HL-60 (cell line): ENCODE results near the gene AIF1L.

ENCODE experiments used
- DNase-seq, 2 experiments: peaks; one replicate each; pipeline ENCODE4 v3.0.0-alpha.2; 2010 to 2020; ENCODE audit warnings: low read depth in 1 of 2, low spot score in 1 of 2
- H3K27ac ChIP-seq: fragments of 250-450 bp; sonication (Bioruptor Pico); replicated peaks from 2 replicates; pipeline ENCODE4 v1.5.1; 2020; ENCODE audit warnings: mild to moderate bottlenecking, moderate library complexity
- H3K27me3 ChIP-seq: fragments of 250-450 bp; sonication (Bioruptor Pico); 2 replicates; pipeline ENCODE4 v1.5.1; 2021; ENCODE audit warnings: mild to moderate bottlenecking, moderate library complexity; ENCODE audit not compliant: insufficient read depth, poor library complexity, severe bottlenecking
- H3K4me3 ChIP-seq: replicated peaks from 2 replicates; pipeline ENCODE4 v1.5.1; 2011; ENCODE audit warnings: mild to moderate bottlenecking, control low read depth, low read length; ENCODE audit not compliant: insufficient read depth
- CTCF ChIP-seq: IDR thresholded peaks from one replicate; pipeline ENCODE4 v1.5.1; 2011; ENCODE audit warnings: low read length, control low read depth, inconsistent platforms; ENCODE audit not compliant: insufficient read depth
- GABPA ChIP-seq: IDR thresholded peaks from 2 replicates; pipeline ENCODE4 v1.6.1; 2012; ENCODE audit warnings: low read depth
- POLR2AphosphoS5 ChIP-seq: IDR thresholded peaks from 2 replicates; pipeline ENCODE4 v1.6.1; 2012; ENCODE audit warnings: low read depth
- REST ChIP-seq: IDR thresholded peaks from 2 replicates; pipeline ENCODE4 v1.6.1; 2012; ENCODE audit warnings: low read depth; ENCODE audit not compliant: insufficient replicate concordance
- SPI1 ChIP-seq: IDR thresholded peaks from 2 replicates; pipeline ENCODE4 v1.6.1; 2012; ENCODE audit warnings: low read depth, mild to moderate bottlenecking, borderline replicate concordance

The AIF1L gene

GRCh38 chr9:131062969-131063368 is 33.4 kb upstream of the AIF1L start:
- no peak overlapping the region for H3K4me3 ChIP-seq
- H3K27me3 ChIP-seq: peaks cover 2% of the 10 kb centered on the region
- no peak for TF ChIP-seq SPI1
- no peak for TF ChIP-seq GABPA
- no peak for TF ChIP-seq POLR2AphosphoS5
- no peak for TF ChIP-seq CTCF
- no peak for TF ChIP-seq REST
- no peak overlapping the region for H3K27ac ChIP-seq
- no peak for DNase-seq

- H3K4me3 ChIP-seq: no peak overlapping the region
- H3K27me3 ChIP-seq: peaks cover 2% of the 10 kb centered on the region
- TF ChIP-seq POLR2AphosphoS5 (no peak), CTCF (no peak)
- no peak overlapping the region for H3K27ac ChIP-seq
- no peak for DNase-seq
Observed at GRCh38 chr9:131065599-131065998, 30.7 kb upstream of the AIF1L start.

GRCh38 chr9:131067625-131068024 is 28.7 kb upstream of the AIF1L start:
- DNase-seq: no peak
- Histone ChIP-seq H3K27ac (no peak overlapping the region), H3K27me3 (peaks cover 2% of the 10 kb centered on the region), H3K4me3 (no peak overlapping the region)
- TF ChIP-seq GABPA (no peak), CTCF (no peak), REST (no peak), SPI1 (no peak), POLR2AphosphoS5 (no peak)

GRCh38 chr9:131068076-131068816 is 28.1 kb upstream of the AIF1L start:
- TF ChIP-seq GABPA: no peak
- no peak for TF ChIP-seq CTCF
- TF ChIP-seq SPI1: no peak
- TF ChIP-seq POLR2AphosphoS5: no peak
- no peak for TF ChIP-seq REST
- no peak for DNase-seq
- peaks cover 2% of the 10 kb centered on the region for H3K27me3 ChIP-seq
- no peak overlapping the region for H3K4me3 ChIP-seq
- H3K27ac ChIP-seq: no peak overlapping the region
